ENCODE results near the gene PDZRN3.

PDZRN3 gene

GRCh38 chr3:73379465-73379864 lies 245.3 kb downstream of the PDZRN3 start:
- no peak for TF ChIP-seq CTCF (IDR thresholded peaks at IDR 0.05; ENCODE audit: poor library complexity, severe bottlenecking)
- ATAC-seq (ENCODE audit: low read depth) (no peak), DNase-seq (ENCODE audit: low spot score) (no peak)
- no peaks in the 10 kb centered on the region for H3K36me3 ChIP-seq (ENCODE audit: low read depth)
- H3K4me1 ChIP-seq (ENCODE audit: insufficient read depth, poor library complexity, severe bottlenecking): no peaks in the 10 kb centered on the region
- no peak overlapping the region for H3K4me3 ChIP-seq (ENCODE audit: severe bottlenecking)
- H3K27ac ChIP-seq (ENCODE audit: poor library complexity, severe bottlenecking): no peak overlapping the region
- no peaks in the 10 kb centered on the region for H3K9me3 ChIP-seq (ENCODE audit: severe bottlenecking)
- H3K27me3 ChIP-seq (ENCODE audit: insufficient read depth, poor library complexity, severe bottlenecking): no peaks in the 10 kb centered on the region

GRCh38 chr3:73378207-73378606 lies 246.5 kb downstream of the PDZRN3 start:
- Histone ChIP-seq H3K27ac (ENCODE audit: poor library complexity, severe bottlenecking) (no peak overlapping the region), H3K4me3 (ENCODE audit: severe bottlenecking) (no peak overlapping the region), H3K36me3 (ENCODE audit: low read depth) (no peaks in the 10 kb centered on the region), H3K27me3 (ENCODE audit: insufficient read depth, poor library complexity, severe bottlenecking) (no peaks in the 10 kb centered on the region), H3K4me1 (ENCODE audit: insufficient read depth, poor library complexity, severe bottlenecking) (no peaks in the 10 kb centered on the region), H3K9me3 (ENCODE audit: severe bottlenecking) (no peaks in the 10 kb centered on the region)
- no peak for TF ChIP-seq CTCF (IDR thresholded peaks at IDR 0.05; ENCODE audit: poor library complexity, severe bottlenecking)
- no peak for DNase-seq (ENCODE audit: low spot score)
- ATAC-seq (ENCODE audit: low read depth): no peak

- H3K4me1 ChIP-seq (ENCODE audit: insufficient read depth, poor library complexity, severe bottlenecking): no peaks in the 10 kb centered on the region
- H3K9me3 ChIP-seq (ENCODE audit: severe bottlenecking): no peaks in the 10 kb centered on the region
- H3K27me3 ChIP-seq (ENCODE audit: insufficient read depth, poor library complexity, severe bottlenecking): no peaks in the 10 kb centered on the region
- DNase-seq (ENCODE audit: low spot score) (no peak), ATAC-seq (ENCODE audit: low read depth) (no peak)
- TF ChIP-seq CTCF (IDR thresholded peaks at IDR 0.05; ENCODE audit: poor library complexity, severe bottlenecking): no peak
- no peak overlapping the region for H3K4me3 ChIP-seq (ENCODE audit: severe bottlenecking)
- no peak overlapping the region for H3K27ac ChIP-seq (ENCODE audit: poor library complexity, severe bottlenecking)
- no peaks in the 10 kb centered on the region for H3K36me3 ChIP-seq (ENCODE audit: low read depth)
These were observed 258.9 kb downstream of the PDZRN3 start for GRCh38 chr3:73365756-73366397.

- no peaks in the 10 kb centered on the region for H3K4me1 ChIP-seq (ENCODE audit: insufficient read depth, poor library complexity, severe bottlenecking)
- H3K27ac ChIP-seq (ENCODE audit: poor library complexity, severe bottlenecking): no peak overlapping the region
- H3K27me3 ChIP-seq (ENCODE audit: insufficient read depth, poor library complexity, severe bottlenecking): no peaks in the 10 kb centered on the region
- no peak for DNase-seq (ENCODE audit: low spot score)
- H3K36me3 ChIP-seq (ENCODE audit: low read depth): no peaks in the 10 kb centered on the region
- H3K4me3 ChIP-seq (ENCODE audit: severe bottlenecking): no peak overlapping the region
- no peaks in the 10 kb centered on the region for H3K9me3 ChIP-seq (ENCODE audit: severe bottlenecking)
- peak; percentile 84 for ATAC-seq (ENCODE audit: low read depth)
- TF ChIP-seq CTCF (IDR thresholded peaks at IDR 0.05; ENCODE audit: poor library complexity, severe bottlenecking): no peak
These were observed 260.2 kb downstream of the PDZRN3 start for GRCh38 chr3:73364517-73364916.

GRCh38 chr3:73363093-73363492 lies 261.6 kb downstream of the PDZRN3 start:
- no peak overlapping the region for H3K4me3 ChIP-seq (ENCODE audit: severe bottlenecking)
- no peak for TF ChIP-seq CTCF (IDR thresholded peaks at IDR 0.05; ENCODE audit: poor library complexity, severe bottlenecking)
- no peaks in the 10 kb centered on the region for H3K27me3 ChIP-seq (ENCODE audit: insufficient read depth, poor library complexity, severe bottlenecking)

More at GRCh38 chr3:73363093-73363492, 261.6 kb downstream of the PDZRN3 start:
- DNase-seq (ENCODE audit: low spot score) (no peak), ATAC-seq (ENCODE audit: low read depth) (no peak)
- H3K27ac ChIP-seq (ENCODE audit: poor library complexity, severe bottlenecking): no peak overlapping the region
- no peaks in the 10 kb centered on the region for H3K36me3 ChIP-seq (ENCODE audit: low read depth)
- no peaks in the 10 kb centered on the region for H3K4me1 ChIP-seq (ENCODE audit: insufficient read depth, poor library complexity, severe bottlenecking)
- H3K9me3 ChIP-seq (ENCODE audit: severe bottlenecking): no peaks in the 10 kb centered on the region
